ENCODE results near the gene TRIP13.

The TRIP13 gene

GRCh38 chr5:884345-885126 lies 8.1 kb upstream of the TRIP13 start:
- DNase-seq (ENCODE audit: low read depth, low spot score), result no peak
- Histone ChIP-seq H3K9ac (ENCODE audit: insufficient read length) (no peak overlapping the region), H3K4me3 (no peak overlapping the region), H3K9me3 (ENCODE audit: low read depth, low read length) (no peaks in the 10 kb centered on the region), H3K36me3 (ENCODE audit: insufficient read depth, low read length) (peaks cover 89% of the 10 kb centered on the region), H3K27ac (no peak overlapping the region)
- TF ChIP-seq POLR2AphosphoS5 (IDR thresholded peaks at IDR 0.05; ENCODE audit: borderline replicate concordance, low read depth, low read length) (no peak), FOXP2 (optimal IDR thresholded peaks at IDR 0.05; ENCODE audit: control extremely low read depth, extremely low read length, insufficient read depth) (no peak), EZH2 (IDR thresholded peaks at IDR 0.05) (no peak)

- DNase-seq (ENCODE audit: low read depth, low spot score), result no peak
- H3K9ac ChIP-seq (ENCODE audit: insufficient read length), result no peak overlapping the region
- H3K36me3 ChIP-seq (ENCODE audit: insufficient read depth, low read length), result peaks cover 95% of the 10 kb centered on the region
- H3K27ac ChIP-seq, result no peak overlapping the region
- TF ChIP-seq FOXP2 (optimal IDR thresholded peaks at IDR 0.05; ENCODE audit: control extremely low read depth, extremely low read length, insufficient read depth) (no peak), POLR2AphosphoS5 (IDR thresholded peaks at IDR 0.05; ENCODE audit: borderline replicate concordance, low read depth, low read length) (no peak), EZH2 (IDR thresholded peaks at IDR 0.05) (no peak)
- no peaks in the 10 kb centered on the region for H3K9me3 ChIP-seq (ENCODE audit: low read depth, low read length)
- no peak overlapping the region for H3K4me3 ChIP-seq
These were observed 7.6 kb upstream of the TRIP13 start for GRCh38 chr5:885127-885442.

GRCh38 chr5:885529-885928 lies 7.2 kb upstream of the TRIP13 start:
- Histone ChIP-seq H3K9ac (ENCODE audit: insufficient read length) (no peak overlapping the region), H3K9me3 (ENCODE audit: low read depth, low read length) (no peaks in the 10 kb centered on the region), H3K36me3 (ENCODE audit: insufficient read depth, low read length) (peaks cover 99% of the 10 kb centered on the region), H3K4me3 (no peak overlapping the region), H3K27ac (no peak overlapping the region)
- no peak for DNase-seq (ENCODE audit: low read depth, low spot score)
- no peak for TF ChIP-seq FOXP2 (optimal IDR thresholded peaks at IDR 0.05; ENCODE audit: control extremely low read depth, extremely low read length, insufficient read depth)

- no peak for DNase-seq (ENCODE audit: low read depth, low spot score)
- H3K36me3 ChIP-seq (ENCODE audit: insufficient read depth, low read length), result peaks cover 100% of the 10 kb centered on the region
These were observed 6.6 kb upstream of the TRIP13 start for GRCh38 chr5:886036-886435.

GRCh38 chr5:886716-887325 lies 5.9 kb upstream of the TRIP13 start:
- H3K9me3 ChIP-seq (ENCODE audit: low read depth, low read length), result no peaks in the 10 kb centered on the region
- no peak for DNase-seq (ENCODE audit: low read depth, low spot score)
- no peak overlapping the region for H3K27ac ChIP-seq
- H3K9ac ChIP-seq (ENCODE audit: insufficient read length), result no peak overlapping the region
- H3K4me3 ChIP-seq, result no peak overlapping the region
- peaks cover 99% of the 10 kb centered on the region for H3K36me3 ChIP-seq (ENCODE audit: insufficient read depth, low read length)
- TF ChIP-seq FOXP2 (optimal IDR thresholded peaks at IDR 0.05; ENCODE audit: control extremely low read depth, extremely low read length, insufficient read depth) (no peak), EZH2 (IDR thresholded peaks at IDR 0.05) (no peak), POLR2AphosphoS5 (IDR thresholded peaks at IDR 0.05; ENCODE audit: borderline replicate concordance, low read depth, low read length) (no peak)

More at GRCh38 chr5:886036-886435, 6.6 kb upstream of the TRIP13 start:
- Histone ChIP-seq H3K9ac (ENCODE audit: insufficient read length) (no peak overlapping the region), H3K9me3 (ENCODE audit: low read depth, low read length) (no peaks in the 10 kb centered on the region), H3K27ac (no peak overlapping the region), H3K4me3 (no peak overlapping the region)
- TF ChIP-seq EZH2 (IDR thresholded peaks at IDR 0.05) (no peak), POLR2AphosphoS5 (IDR thresholded peaks at IDR 0.05; ENCODE audit: borderline replicate concordance, low read depth, low read length) (no peak), FOXP2 (optimal IDR thresholded peaks at IDR 0.05; ENCODE audit: control extremely low read depth, extremely low read length, insufficient read depth) (no peak)

- no peak for TF ChIP-seq EZH2 (IDR thresholded peaks at IDR 0.05)
- TF ChIP-seq POLR2AphosphoS5 (IDR thresholded peaks at IDR 0.05; ENCODE audit: borderline replicate concordance, low read depth, low read length), result no peak
- no peak for TF ChIP-seq FOXP2 (optimal IDR thresholded peaks at IDR 0.05; ENCODE audit: control extremely low read depth, extremely low read length, insufficient read depth)
- H3K9ac ChIP-seq (ENCODE audit: insufficient read length), result peak overlapping the region; percentile 1
- H3K27ac ChIP-seq, result no peak overlapping the region
- no peak overlapping the region for H3K4me3 ChIP-seq
- DNase-seq (ENCODE audit: low read depth, low spot score), result no peak
- peaks cover 87% of the 10 kb centered on the region for H3K36me3 ChIP-seq (ENCODE audit: insufficient read depth, low read length)
- no peaks in the 10 kb centered on the region for H3K9me3 ChIP-seq (ENCODE audit: low read depth, low read length)
These were observed 4.6 kb upstream of the TRIP13 start for GRCh38 chr5:887947-888637.

- no peak for DNase-seq (ENCODE audit: low read depth, low spot score)
- H3K9me3 ChIP-seq (ENCODE audit: low read depth, low read length), result no peaks in the 10 kb centered on the region
- H3K9ac ChIP-seq (ENCODE audit: insufficient read length), result peak overlapping the region; percentile 1
- no peak overlapping the region for H3K27ac ChIP-seq
- no peak for TF ChIP-seq POLR2AphosphoS5 (IDR thresholded peaks at IDR 0.05; ENCODE audit: borderline replicate concordance, low read depth, low read length)
- no peak for TF ChIP-seq EZH2 (IDR thresholded peaks at IDR 0.05)
- no peak for TF ChIP-seq FOXP2 (optimal IDR thresholded peaks at IDR 0.05; ENCODE audit: control extremely low read depth, extremely low read length, insufficient read depth)
- H3K36me3 ChIP-seq (ENCODE audit: insufficient read depth, low read length), result peaks cover 81% of the 10 kb centered on the region
- no peak overlapping the region for H3K4me3 ChIP-seq
These were observed 4.0 kb upstream of the TRIP13 start for GRCh38 chr5:888638-889035.

GRCh38 chr5:889075-889710 lies 3.5 kb upstream of the TRIP13 start:
- H3K27ac ChIP-seq, result no peak overlapping the region
- peak overlapping the region; percentile 1 for H3K9ac ChIP-seq (ENCODE audit: insufficient read length)
- H3K36me3 ChIP-seq (ENCODE audit: insufficient read depth, low read length), result peaks cover 79% of the 10 kb centered on the region

More at GRCh38 chr5:889075-889710, 3.5 kb upstream of the TRIP13 start:
- TF ChIP-seq POLR2AphosphoS5 (IDR thresholded peaks at IDR 0.05; ENCODE audit: borderline replicate concordance, low read depth, low read length) (no peak), EZH2 (IDR thresholded peaks at IDR 0.05) (no peak), FOXP2 (optimal IDR thresholded peaks at IDR 0.05; ENCODE audit: control extremely low read depth, extremely low read length, insufficient read depth) (no peak)
- DNase-seq (ENCODE audit: low read depth, low spot score), result no peak
- Histone ChIP-seq H3K9me3 (ENCODE audit: low read depth, low read length) (no peaks in the 10 kb centered on the region), H3K4me3 (no peak overlapping the region)
